H1 (cell line): ENCODE measurements around the gene YBX2. TPM values are rescaled to one million over a fixed set of nuclear protein-coding genes. Genes with fewer than 3 reads are reported as not detected.

Experiments
- CTCF ChIA-PET: fragments of 300-600 bp; sonication (Branson Sonifier 250); formaldehyde crosslinking; loops from one replicate; lab custom pipeline; 2021; ENCODE audit not compliant: partially characterized antibody; lab: Charles Lee
- POLR2A ChIA-PET: fragments of 300-600 bp; sonication (Branson Sonifier 250); formaldehyde crosslinking; loops from one replicate; lab custom pipeline; 2021; ENCODE audit warnings: inconsistent platforms; ENCODE audit not compliant: partially characterized antibody; lab: Charles Lee
- DNase-seq, 2 experiments: peaks; one replicate each; pipeline versions ENCODE4 v3.0.0 to v3.0.0-alpha.2; 2010 to 2022; ENCODE audit warnings: low spot score in 2 of 2, low read depth in 1 of 2, mixed read lengths in 1 of 2
- FAIRE-seq: peaks from 2 replicates; lab custom pipeline; 2011; peaks lifted over from hg19 to GRCh38; lab: Jason Lieb, UNC
- H2AFZ ChIP-seq: 2 replicates; pipeline ENCODE4 v1.8.1; 2012; ENCODE audit warnings: low read length, inconsistent platforms
- H2AK5ac ChIP-seq: 2 replicates; pipeline ENCODE4 v1.6.1; 2013; ENCODE audit warnings: low read depth, low read length
- H2BK120ac ChIP-seq: replicated peaks from 2 replicates; pipeline ENCODE3; 2013; ENCODE audit warnings: low read depth, low read length, inconsistent platforms
- H2BK12ac ChIP-seq: 2 replicates; pipeline ENCODE4 v1.6.1; 2013; ENCODE audit warnings: low read depth, low read length
- H2BK15ac ChIP-seq: 2 replicates; pipeline ENCODE4 v1.6.1; 2013; ENCODE audit warnings: low read length
- H2BK20ac ChIP-seq: 2 replicates; pipeline ENCODE4 v1.6.1; 2013; ENCODE audit warnings: low read length
- H2BK5ac ChIP-seq: 2 replicates; pipeline ENCODE4 v1.6.1; 2013; ENCODE audit warnings: low read depth, low read length
- H3K14ac ChIP-seq: 2 replicates; pipeline ENCODE4 v1.6.1; 2013; ENCODE audit warnings: inconsistent platforms; ENCODE audit not compliant: insufficient read length
- H3K18ac ChIP-seq: 2 replicates; pipeline ENCODE4 v1.6.1; 2013; ENCODE audit warnings: low read length; ENCODE audit errors: extremely low read depth
- H3K23ac ChIP-seq: 2 replicates; pipeline ENCODE4 v1.6.1; 2013; ENCODE audit warnings: inconsistent platforms; ENCODE audit not compliant: insufficient read length
- H3K23me2 ChIP-seq: 2 replicates; pipeline ENCODE4 v1.6.1; 2013; ENCODE audit warnings: low read depth, low read length
- H3K27ac ChIP-seq: 2 replicates; pipeline ENCODE4 v1.6.1; 2011; ENCODE audit warnings: low read depth, low read length, inconsistent platforms
- H3K27me3 ChIP-seq, 4 experiments: replicated peaks in 1 of 4; 1 replicate in 1 of 4; 2 replicates in 3 of 4; pipeline versions ENCODE4 v1.6.1 to v1.8.1; 2011 to 2013; ENCODE audit warnings: low read length in 3 of 4, mild to moderate bottlenecking in 3 of 4, inconsistent platforms in 2 of 4, mixed read lengths in 2 of 4, moderate library complexity in 1 of 4; ENCODE audit not compliant: control insufficient read depth in 3 of 4, insufficient read depth in 3 of 4; ENCODE audit errors: extremely low read depth in 1 of 4
- H3K36me3 ChIP-seq, 4 experiments: 2 replicates each; pipeline versions ENCODE4 v1.6.1 to v1.8.1; 2011 to 2013; ENCODE audit warnings: mild to moderate bottlenecking in 4 of 4, low read length in 3 of 4, moderate library complexity in 2 of 4, control low read depth in 1 of 4, inconsistent platforms in 1 of 4; ENCODE audit not compliant: insufficient read depth in 4 of 4, control insufficient read depth in 2 of 4
- H3K4ac ChIP-seq: replicated peaks from 2 replicates; pipeline ENCODE3; 2013; ENCODE audit warnings: low read length, low read depth, mixed read lengths, inconsistent platforms; ENCODE audit not compliant: insufficient read length
- H3K4me1 ChIP-seq, 4 experiments: replicated peaks in 1 of 4; 1 replicate in 1 of 4; 2 replicates in 3 of 4; pipeline versions ENCODE4 v1.6.1 to v1.8.1; 2011 to 2013; ENCODE audit warnings: low read length in 3 of 4, inconsistent platforms in 2 of 4, mixed read lengths in 1 of 4; ENCODE audit not compliant: insufficient read depth in 4 of 4, control insufficient read depth in 3 of 4
- H3K4me2 ChIP-seq, 2 experiments: 2 replicates each; pipeline versions ENCODE4 v1.6.1 to v1.8.1; 2011 to 2013; ENCODE audit warnings: low read depth in 2 of 2, low read length in 2 of 2, control low read depth in 1 of 2, inconsistent platforms in 1 of 2, mild to moderate bottlenecking in 1 of 2; ENCODE audit not compliant: insufficient read depth in 1 of 2
- H3K4me3 ChIP-seq, 4 experiments: fragments of 200-600, 300-600 bp in 1 of 4; sonication (generic), shearing (Covaris generic), sonication (Bioruptor Twin) in 1 of 4; 2 replicates each; pipeline versions ENCODE4 v1.5.1 to v1.8.1; 2011 to 2016; ENCODE audit warnings: low read length in 4 of 4, low read depth in 3 of 4, control low read depth in 2 of 4, inconsistent platforms in 2 of 4, mild to moderate bottlenecking in 2 of 4, mixed read lengths in 1 of 4, moderate library complexity in 1 of 4; ENCODE audit not compliant: insufficient read depth in 2 of 4; ENCODE audit errors: extremely low read depth in 1 of 4
- H3K56ac ChIP-seq: replicated peaks from 2 replicates; pipeline ENCODE3; 2013; ENCODE audit warnings: low read depth, mild to moderate bottlenecking, mixed read lengths, low read length, inconsistent platforms; ENCODE audit not compliant: insufficient read length
- H3K79me1 ChIP-seq: 2 replicates; pipeline ENCODE4 v1.6.1; 2013; ENCODE audit warnings: low read depth, low read length, control low read depth
- H3K79me2 ChIP-seq, 2 experiments: 2 replicates each; pipeline versions ENCODE4 v1.6.1 to v1.8.1; 2012 to 2013; ENCODE audit warnings: low read length in 2 of 2, mild to moderate bottlenecking in 2 of 2, inconsistent platforms in 1 of 2; ENCODE audit not compliant: insufficient read depth in 2 of 2, control insufficient read depth in 1 of 2
- H3K9ac ChIP-seq, 4 experiments: replicated peaks in 1 of 4; 1 replicate in 1 of 4; 2 replicates in 3 of 4; pipeline versions ENCODE4 v1.6.1 to v1.8.1; 2011 to 2013; ENCODE audit warnings: low read depth in 3 of 4, low read length in 3 of 4, control low read depth in 2 of 4, mild to moderate bottlenecking in 2 of 4, moderate library complexity in 2 of 4, inconsistent platforms in 1 of 4; ENCODE audit errors: extremely low read depth in 1 of 4
- H3K9me3 ChIP-seq, 2 experiments: 2 replicates each; pipeline versions ENCODE4 v1.6.1 to v1.8.1; 2012 to 2013; ENCODE audit warnings: mild to moderate bottlenecking in 2 of 2, moderate library complexity in 2 of 2, control low read depth in 1 of 2, inconsistent platforms in 1 of 2, low read depth in 1 of 2, low read length in 1 of 2, mixed read lengths in 1 of 2; ENCODE audit not compliant: insufficient read depth in 2 of 2
- H4K20me1 ChIP-seq, 2 experiments: replicated peaks in 1 of 2; 2 replicates each; pipeline versions ENCODE3 to v1.8.1; 2011 to 2013; ENCODE audit warnings: inconsistent platforms in 2 of 2, low read length in 2 of 2, mild to moderate bottlenecking in 1 of 2; ENCODE audit not compliant: insufficient read depth in 2 of 2, control insufficient read depth in 1 of 2
- H4K5ac ChIP-seq: 2 replicates; pipeline ENCODE4 v1.6.1; 2013; ENCODE audit warnings: low read length, low read depth, mixed read lengths, inconsistent platforms; ENCODE audit not compliant: insufficient read length
- H4K8ac ChIP-seq: 2 replicates; pipeline ENCODE4 v1.8.0; 2013; ENCODE audit warnings: mild to moderate bottlenecking, moderate library complexity, low read length, inconsistent platforms; ENCODE audit not compliant: insufficient read depth; ENCODE audit errors: extremely low read depth
- H4K91ac ChIP-seq: replicated peaks from 2 replicates; pipeline ENCODE3; 2013; ENCODE audit warnings: low read length, mixed read lengths, inconsistent platforms; ENCODE audit not compliant: insufficient read length
- EP300 ChIP-seq, 2 experiments: IDR thresholded peaks; 1 replicate in 1 of 2; 2 replicates in 1 of 2; pipeline ENCODE4 v1.6.1; 2011 to 2012; ENCODE audit warnings: low read depth in 2 of 2, low read length in 2 of 2, mild to moderate bottlenecking in 2 of 2, borderline replicate concordance in 1 of 2, inconsistent platforms in 1 of 2, moderate library complexity in 1 of 2
- KDM4A ChIP-seq: IDR thresholded peaks from one replicate; pipeline ENCODE4 v1.7.1; 2012; ENCODE audit warnings: low read depth, mild to moderate bottlenecking, moderate library complexity, low read length, inconsistent platforms; ENCODE audit not compliant: severe bottlenecking
- SAP30 ChIP-seq: fragments of 300-600 bp; sonication (generic); IDR thresholded peaks from 2 replicates; pipeline ENCODE4 v1.7.1; 2012; ENCODE audit warnings: low read length, moderate library complexity, mild to moderate bottlenecking, inconsistent platforms; ENCODE audit not compliant: insufficient read depth, insufficient replicate concordance
- TAF1 ChIP-seq: IDR thresholded peaks from 2 replicates; pipeline ENCODE4 v1.6.1; 2011; ENCODE audit warnings: mild to moderate bottlenecking, low read depth, low read length
- TAF7 ChIP-seq: optimal IDR thresholded peaks from 2 replicates; pipeline ENCODE3; 2011; ENCODE audit warnings: low read depth, mild to moderate bottlenecking, inconsistent platforms, low read length, moderate library complexity, borderline replicate concordance
- WGBS, 2 experiments: shearing (Covaris generic) in 1 of 2; methylation state at CpG; one replicate each; pipeline versions ENCODE4 v1.1.6 to v1.1.7; 2013 to 2015; ENCODE audit warnings: low lambda C conversion rate in 2 of 2, mixed read lengths in 2 of 2, inconsistent platforms in 1 of 2, low coverage in 1 of 2, missing lambda C conversion rate in 1 of 2; ENCODE audit not compliant: insufficient replicate concordance in 2 of 2, insufficient coverage in 1 of 2, insufficient read length in 1 of 2; ENCODE audit errors: extremely low coverage in 1 of 2, missing lambda C conversion rate in 1 of 2; 5-methylcytosine and 5-hydroxymethylcytosine counted together
- polyA plus RNA-seq, 7 experiments: library from polyadenylated mRNA; depleted of rRNA in 3 of 7; stranded (reverse) in 5 of 7; unstranded in 2 of 7; fragments of >200 nt in 5 of 7; fragments of 200-250 nt in 2 of 7; gene quantifications; 1 replicate in 5 of 7; 2 replicates in 1 of 7; 4 replicates in 1 of 7; pipeline versions ENCODE4 v1.2.1 to v1.2.3, GENCODE V29; 2011 to 2013; ENCODE audit warnings: missing spikeins in 2 of 7, mixed read lengths in 2 of 7
- total RNA-seq: library from RNA; stranded (reverse); fragmentation: NEBNext Ultra II Directional; extraction: Animal tissue kit (Norgen Biotek cat#: 25700); gene quantifications from 2 replicates; pipeline ENCODE4 v1.2.1, GENCODE V29; 2021
- TF ChIP-seq, protein P1 (sequence below), 3 experiments: IDR thresholded peaks; 1 replicate in 2 of 3; 2 replicates in 1 of 3; pipeline versions ENCODE4 v1.5.1 to v1.6.1; 2011; ENCODE audit warnings: low read length in 3 of 3, mild to moderate bottlenecking in 3 of 3, inconsistent platforms in 2 of 3, low read depth in 1 of 3, moderate library complexity in 1 of 3; ENCODE audit not compliant: insufficient read depth in 1 of 3; ENCODE audit errors: control extremely low read depth in 1 of 3

The YBX2 gene
- total and polyA plus RNA-seq, 2 of the 8 experiments (the other 6 are each of a cell fraction or from before 2014, with no cell fraction given): 19.2 to 30.5 TPM

DNA sequence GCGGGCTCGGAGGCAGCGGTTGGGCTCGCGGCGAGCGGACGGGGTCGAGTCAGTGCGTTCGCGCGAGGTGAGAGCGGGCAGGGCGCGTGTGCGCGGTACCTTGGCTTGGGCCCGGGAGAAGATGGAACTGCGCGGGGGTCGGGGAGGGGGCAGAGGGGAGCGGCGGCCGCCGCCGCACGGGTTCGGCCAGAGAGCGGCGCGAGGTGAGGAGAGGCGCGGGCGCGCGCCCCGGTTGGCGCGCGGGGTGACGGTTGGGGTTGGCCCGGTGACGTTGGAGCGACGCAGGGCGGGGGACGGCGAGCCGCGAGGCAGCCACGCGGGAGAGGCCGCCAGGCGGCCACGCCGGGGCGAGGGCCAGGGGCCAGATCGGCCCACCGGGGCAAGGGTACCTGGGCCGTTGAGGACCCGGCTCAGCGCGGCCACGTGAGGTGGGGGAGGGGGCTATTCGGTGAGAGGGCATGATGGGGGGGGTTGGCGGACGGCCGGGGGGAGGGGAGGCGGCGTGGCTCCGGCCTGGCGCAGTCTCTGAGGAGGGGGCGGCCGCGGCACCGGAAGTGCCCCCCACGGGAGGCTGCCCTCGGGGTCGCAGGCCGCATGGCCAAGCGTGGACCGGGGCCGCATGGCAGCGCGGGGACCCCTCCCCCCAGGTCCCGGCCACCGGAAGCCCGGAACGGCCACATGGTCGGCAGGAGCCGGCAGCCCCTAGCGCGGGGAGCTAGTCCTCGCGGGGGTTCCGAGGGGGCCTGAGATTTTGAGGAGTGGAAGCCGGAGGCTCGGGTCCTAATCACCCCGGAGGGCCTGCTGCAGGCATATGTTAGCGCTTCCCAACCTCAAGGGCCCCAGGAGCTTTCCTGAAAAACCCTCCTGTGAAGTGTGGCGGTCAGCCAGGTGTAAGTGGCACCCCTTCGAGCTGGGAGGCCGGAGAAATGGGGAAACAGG is 13.5 kb upstream of the YBX2 start:
- Histone ChIP-seq H3K56ac (peak overlapping the region; percentile 94), H2AFZ (no peak overlapping the region), H3K27ac (peak overlapping the region; percentile 92), H2BK12ac (no peak overlapping the region), H3K23me2 (peaks cover 10% of the 10 kb centered on the region), H2AK5ac (peak overlapping the region; percentile 96; the same call in 1 of the 2 replicates), H3K79me2 (peaks cover 17 to 35% of the 10 kb centered on the region in 2 experiments), H3K27me3 (no peaks in the 10 kb centered on the region), H3K4me2 (peak overlapping the region; percentile 88 to 99), H4K5ac (peak overlapping the region; percentile 72), H2BK5ac (peak overlapping the region; percentile 97), H2BK20ac (0 out of 2 replicates have a peak overlapping the region, but pooled peaks have one; percentile 32), H3K23ac (no peak overlapping the region), H3K14ac (no peak overlapping the region), H3K4me1 (peaks cover 0 to 14% (median 6%) of the 10 kb centered on the region in 4 experiments; a peak in 5 of 7 replicates), H3K79me1 (peaks cover 8% of the 10 kb centered on the region), H3K36me3 (peaks cover 27 to 35% (median 32%) of the 10 kb centered on the region in 4 experiments), H2BK120ac (peak overlapping the region; percentile 70), H2BK15ac (0 out of 2 replicates have a peak overlapping the region, but pooled peaks have one; percentile 88), H3K9me3 (no peaks in the 10 kb centered on the region), H3K4me3 (peak overlapping the region; percentile 87 to 97 (median 90)), H4K91ac (peak overlapping the region; percentile 88), H4K8ac (peak overlapping the region; percentile 88), H3K18ac (peak overlapping the region; percentile 97), H3K9ac (peak overlapping the region; percentile 94 to 100 (median 98)), H3K4ac (peak overlapping the region; percentile 99), H4K20me1 (peaks cover 21 to 24% of the 10 kb centered on the region in 2 experiments)
- ChIA-PET CTCF (interaction anchor here (0.6 to 4.5 kb wide), 8 partner anchors 11 to 262 kb away, joined by 3 to 22 read pairs (median 3); partner anchors contain the start of gene ASGR1), POLR2A (interaction anchor here (0.6 to 11.3 kb wide), 26 partner anchors 9 to 263 kb away, joined by 3 to 223 read pairs (median 6); partner anchors contain the start of genes ACAP1, CLDN7, CTDNEP1 and GABARAP)
- FAIRE-seq (no peak), DNase-seq (peak in 1 of 2 experiments; percentile 72)
- WGBS, 2 experiments: 6% methylated on average over 19 of the region's 104 CpGs; no CpG with 5 or more reads in 1 of the 2 experiments
- TF ChIP-seq, protein P1, sequence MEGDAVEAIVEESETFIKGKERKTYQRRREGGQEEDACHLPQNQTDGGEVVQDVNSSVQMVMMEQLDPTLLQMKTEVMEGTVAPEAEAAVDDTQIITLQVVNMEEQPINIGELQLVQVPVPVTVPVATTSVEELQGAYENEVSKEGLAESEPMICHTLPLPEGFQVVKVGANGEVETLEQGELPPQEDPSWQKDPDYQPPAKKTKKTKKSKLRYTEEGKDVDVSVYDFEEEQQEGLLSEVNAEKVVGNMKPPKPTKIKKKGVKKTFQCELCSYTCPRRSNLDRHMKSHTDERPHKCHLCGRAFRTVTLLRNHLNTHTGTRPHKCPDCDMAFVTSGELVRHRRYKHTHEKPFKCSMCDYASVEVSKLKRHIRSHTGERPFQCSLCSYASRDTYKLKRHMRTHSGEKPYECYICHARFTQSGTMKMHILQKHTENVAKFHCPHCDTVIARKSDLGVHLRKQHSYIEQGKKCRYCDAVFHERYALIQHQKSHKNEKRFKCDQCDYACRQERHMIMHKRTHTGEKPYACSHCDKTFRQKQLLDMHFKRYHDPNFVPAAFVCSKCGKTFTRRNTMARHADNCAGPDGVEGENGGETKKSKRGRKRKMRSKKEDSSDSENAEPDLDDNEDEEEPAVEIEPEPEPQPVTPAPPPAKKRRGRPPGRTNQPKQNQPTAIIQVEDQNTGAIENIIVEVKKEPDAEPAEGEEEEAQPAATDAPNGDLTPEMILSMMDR (IDR thresholded peaks at IDR 0.05; ENCODE audit: control extremely low read depth in 1 of 3, insufficient read depth in 1 of 3, low read depth in 1 of 3, low read length in 3 of 3): 0 out of 4 replicates have a peak, but pooled peaks of 1 of the 3 experiments have one; percentile 8
- TF ChIP-seq KDM4A (peak; percentile 25), TAF7 (peak; percentile 4), SAP30 (peak; percentile 94), EP300 (IDR thresholded peaks at IDR 0.05; ENCODE audit: borderline replicate concordance in 1 of 2, low read depth in 2 of 2, low read length in 2 of 2) (no peak), TAF1 (peak; percentile 26)
